Limb (tissue), 2 donors: Measurements from ENCODE around the gene SCEL.
"Not testable (repeated sequence)": the region's sequence is repeated elsewhere in the genome, so short reads cannot be mapped to it uniquely, and the experiment has no call there.

Experiments used
- DNase-seq, 2 donors: peaks; one replicate each; pipeline ENCODE4 v3.0.0-alpha.2; 2016; ENCODE audit errors: extremely low spot score in 2 of 2

The SCEL gene

GRCh38 chr13:77535448-77535847 is at the start of gene SCEL:
SCEL (plus strand) TSS chr13:77535706; CDS start chr13:77555876, 20,170 bp downstream.
- no peak for DNase-seq

GRCh38 chr13:77489566-77490337 is 45.8 kb upstream of the SCEL start:
- no peak for DNase-seq

GRCh38 chr13:77492982-77493381 is 42.5 kb upstream of the SCEL start:
- no peak for DNase-seq

- DNase-seq = no peak
Measured at GRCh38 chr13:77494226-77494625, 41.3 kb upstream of the SCEL start.

GRCh38 chr13:77497350-77497749 is 38.2 kb upstream of the SCEL start:
- DNase-seq = no peak

- no peak for DNase-seq
Measured at GRCh38 chr13:77497835-77498234, 37.7 kb upstream of the SCEL start.

- no peak for DNase-seq
Measured at GRCh38 chr13:77502104-77502720, 33.3 kb upstream of the SCEL start.

GRCh38 chr13:77503398-77503797 is 32.1 kb upstream of the SCEL start:
- DNase-seq = no peak

GRCh38 chr13:77506874-77507273 is 28.6 kb upstream of the SCEL start:
- DNase-seq = peak in 1 of 2 donors; percentile 7

- DNase-seq = peak in 1 of 2 donors; percentile 5
Measured at GRCh38 chr13:77507931-77508776, 27.4 kb upstream of the SCEL start.

GRCh38 chr13:77508959-77509620 is 26.4 kb upstream of the SCEL start:
- DNase-seq = peak in 1 of 2 donors; percentile 30

GRCh38 chr13:77510156-77510555 is 25.4 kb upstream of the SCEL start:
- DNase-seq = no peak

- DNase-seq = no peak
Measured at GRCh38 chr13:77511552-77511951, 24.0 kb upstream of the SCEL start.

GRCh38 chr13:77513719-77514335 is 21.7 kb upstream of the SCEL start:
- DNase-seq = no peak

- no peak for DNase-seq
Measured at GRCh38 chr13:77514336-77514726, 21.2 kb upstream of the SCEL start.

- DNase-seq = no peak
Measured at GRCh38 chr13:77515785-77516184, 19.7 kb upstream of the SCEL start.

GRCh38 chr13:77516342-77516789 is 19.1 kb upstream of the SCEL start:
- DNase-seq = no peak

- no peak for DNase-seq
Measured at GRCh38 chr13:77518266-77518665, 17.2 kb upstream of the SCEL start.

- DNase-seq = not testable (repeated sequence)
Measured at GRCh38 chr13:77519396-77519795, 16.1 kb upstream of the SCEL start.

- no peak for DNase-seq
Measured at GRCh38 chr13:77519808-77520207, 15.7 kb upstream of the SCEL start.

- no peak for DNase-seq
Measured at GRCh38 chr13:77521194-77521593, 14.3 kb upstream of the SCEL start.
